A549 (cell line): ENCODE data around the gene CNTN5.

Source experiments
- CTCF ChIP-seq: fragments of >200 bp; sonication (Bioruptor Twin); formaldehyde crosslinking; IDR thresholded peaks from 3 replicates; pipeline ENCODE4 v1.5.1; 2016
- EHMT2 ChIP-seq: fragments of 200-600 bp; sonication (generic); IDR thresholded peaks from 2 replicates; pipeline ENCODE4 v1.6.1; 2016; ENCODE audit warnings: antibody characterized with exemption, low read depth, mild to moderate bottlenecking, moderate library complexity
- EP300 ChIP-seq, 2 experiments: fragments of >200 bp; sonication (Bioruptor Twin); formaldehyde crosslinking; IDR thresholded peaks; 2 replicates in 1 of 2; 3 replicates in 1 of 2; pipeline ENCODE4 v1.6.1; 2016 to 2017
- FOXS1 ChIP-seq: fragments of 250-450 bp; sonication (Bioruptor Pico); IDR thresholded peaks from 2 replicates; pipeline ENCODE4 v1.5.0; 2020; ENCODE audit warnings: mild to moderate bottlenecking, moderate library complexity
- HDAC2 ChIP-seq: fragments of 200-600 bp; sonication (generic); IDR thresholded peaks from 2 replicates; pipeline ENCODE4 v1.6.1; 2016
- KDM1A ChIP-seq: fragments of 200-600 bp; sonication (generic); IDR thresholded peaks from 2 replicates; pipeline ENCODE4 v1.6.1; 2016; ENCODE audit warnings: low read depth, mild to moderate bottlenecking
- MAX ChIP-seq: IDR thresholded peaks from 2 replicates; pipeline ENCODE4 v1.6.1; 2012
- PBX3 ChIP-seq: IDR thresholded peaks from 2 replicates; pipeline ENCODE4 v1.6.1; 2012
- POLR2A ChIP-seq: IDR thresholded peaks from 2 replicates; pipeline ENCODE4 v1.6.1; 2012; ENCODE audit warnings: mild to moderate bottlenecking, low read length
- REST ChIP-seq: fragments of 200-600 bp; sonication (generic); IDR thresholded peaks from 2 replicates; pipeline ENCODE4 v1.6.1; 2016; ENCODE audit warnings: antibody characterized with exemption, mild to moderate bottlenecking, moderate library complexity
- ZNF302 ChIP-seq: fragments of 250-450 bp; sonication (Bioruptor Pico); IDR thresholded peaks from 2 replicates; pipeline ENCODE4 v1.9.0; 2021; ENCODE audit warnings: inconsistent platforms, mild to moderate bottlenecking, moderate library complexity
- TF ChIP-seq, protein P1 (sequence below): IDR thresholded peaks from 2 replicates; pipeline ENCODE4 v1.6.1; 2012; ENCODE audit warnings: low read depth, borderline replicate concordance

- TF ChIP-seq, protein P1, sequence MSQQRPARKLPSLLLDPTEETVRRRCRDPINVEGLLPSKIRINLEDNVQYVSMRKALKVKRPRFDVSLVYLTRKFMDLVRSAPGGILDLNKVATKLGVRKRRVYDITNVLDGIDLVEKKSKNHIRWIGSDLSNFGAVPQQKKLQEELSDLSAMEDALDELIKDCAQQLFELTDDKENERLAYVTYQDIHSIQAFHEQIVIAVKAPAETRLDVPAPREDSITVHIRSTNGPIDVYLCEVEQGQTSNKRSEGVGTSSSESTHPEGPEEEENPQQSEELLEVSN = no peak
- TF ChIP-seq POLR2A = no peak
- no peak for TF ChIP-seq REST
- no peak for TF ChIP-seq FOXS1
- TF ChIP-seq EHMT2 = no peak
- no peak for TF ChIP-seq CTCF
- TF ChIP-seq EP300 (IDR thresholded peaks at IDR 0.05) = no peak
- no peak for TF ChIP-seq ZNF302 (CRISPR knock-in tag)
- TF ChIP-seq KDM1A = no peak
- no peak for TF ChIP-seq MAX
- TF ChIP-seq PBX3 = no peak
- no peak for TF ChIP-seq HDAC2
Observed at GRCh38 chr11:99634581-99634980, 613.8 kb downstream of the CNTN5 start.
